K562 (cell line): Measurements from ENCODE around the gene ELF3. TPM values are rescaled to one million over a fixed set of nuclear protein-coding genes. Genes with fewer than 3 reads are reported as not detected.

Experiments
- CAMTA2 ChIP-seq: fragments of 250-450 bp; sonication (Bioruptor Pico); conservative IDR thresholded peaks from 2 replicates; pipeline ENCODE4 v1.5.1; 2022
- HDAC6 ChIP-seq: IDR thresholded peaks from 2 replicates; pipeline ENCODE4 v1.6.1; 2012; ENCODE audit warnings: low read depth, mild to moderate bottlenecking, control low read depth, inconsistent platforms, low read length, moderate library complexity
- KLF1 ChIP-seq: fragments of 450-650 bp; IDR thresholded peaks from 2 replicates; pipeline ENCODE4 v1.6.1; 2016; ENCODE audit warnings: missing genetic modification characterization, missing compliant biosample characterization
- ZBTB40 ChIP-seq, 2 experiments: fragments of 450-650 bp in 1 of 2; sonication (generic) in 1 of 2; formaldehyde crosslinking in 1 of 2; IDR thresholded peaks; 2 replicates each; pipeline versions ENCODE4 v1.7.1 to v1.9.0; 2016 to 2022; ENCODE audit warnings: inconsistent platforms in 1 of 2, mild to moderate bottlenecking in 1 of 2, missing genetic modification reagents in 1 of 2
- ZNF740 ChIP-seq, 3 experiments: fragments of 200-800 bp in 1 of 3; sonication (Bioruptor generic) in 1 of 3; sonication (generic) in 1 of 3; formaldehyde crosslinking in 1 of 3; IDR thresholded peaks; 2 replicates each; pipeline versions ENCODE4 v1.6.1 to v1.8.0; 2016 to 2022; ENCODE audit warnings: mild to moderate bottlenecking in 2 of 3, missing compliant biosample characterization in 2 of 3, missing genetic modification characterization in 2 of 3, missing genetic modification reagents in 1 of 3
- polyA plus RNA-seq, 8 experiments: library from polyadenylated mRNA; depleted of rRNA in 4 of 8; stranded (reverse) in 5 of 8; unstranded in 3 of 8; fragments of >200 nt; fragmentation: Nextera tagmentation in 2 of 8; fragmentation: Illumina TruSeq in 1 of 8; extraction: Ambion mirVana in 2 of 8; extraction: Trizol in 1 of 8; gene quantifications; 2 replicates each; pipeline versions ENCODE4 v1.2.1 to v1.2.3, GENCODE V29; 2011 to 2014; ENCODE audit warnings: inconsistent platforms in 1 of 8, missing spikeins in 1 of 8
- total RNA-seq, 7 experiments: library from RNA; depleted of rRNA in 6 of 7; stranded (reverse); fragments of >200 nt in 6 of 7; fragmentation: Illumina TruSeq in 2 of 7; extraction: Trizol in 2 of 7; gene quantifications; 2 replicates each; pipeline versions ENCODE4 v1.2.1 to v1.2.3, GENCODE V29; 2011 to 2021; ENCODE audit warnings: low replicate concordance in 1 of 7
- TF ChIP-seq, protein P1 (sequence below): sonication (generic); formaldehyde crosslinking; IDR thresholded peaks from 2 replicates; pipeline ENCODE4 v1.8.0; 2022; ENCODE audit warnings: mild to moderate bottlenecking, missing genetic modification reagents
- TF ChIP-seq, protein P2 (sequence below): sonication (generic); formaldehyde crosslinking; IDR thresholded peaks from 2 replicates; pipeline ENCODE4 v1.8.1; 2023; ENCODE audit warnings: mild to moderate bottlenecking, missing genetic modification reagents

The ELF3 gene
- total and polyA plus RNA-seq, 9 of the 15 experiments (the other 6 are each of a cell fraction or from before 2014, with no cell fraction given) = 0.03 to 1.2 (median 0.07) TPM; not detected in 4

DNA sequence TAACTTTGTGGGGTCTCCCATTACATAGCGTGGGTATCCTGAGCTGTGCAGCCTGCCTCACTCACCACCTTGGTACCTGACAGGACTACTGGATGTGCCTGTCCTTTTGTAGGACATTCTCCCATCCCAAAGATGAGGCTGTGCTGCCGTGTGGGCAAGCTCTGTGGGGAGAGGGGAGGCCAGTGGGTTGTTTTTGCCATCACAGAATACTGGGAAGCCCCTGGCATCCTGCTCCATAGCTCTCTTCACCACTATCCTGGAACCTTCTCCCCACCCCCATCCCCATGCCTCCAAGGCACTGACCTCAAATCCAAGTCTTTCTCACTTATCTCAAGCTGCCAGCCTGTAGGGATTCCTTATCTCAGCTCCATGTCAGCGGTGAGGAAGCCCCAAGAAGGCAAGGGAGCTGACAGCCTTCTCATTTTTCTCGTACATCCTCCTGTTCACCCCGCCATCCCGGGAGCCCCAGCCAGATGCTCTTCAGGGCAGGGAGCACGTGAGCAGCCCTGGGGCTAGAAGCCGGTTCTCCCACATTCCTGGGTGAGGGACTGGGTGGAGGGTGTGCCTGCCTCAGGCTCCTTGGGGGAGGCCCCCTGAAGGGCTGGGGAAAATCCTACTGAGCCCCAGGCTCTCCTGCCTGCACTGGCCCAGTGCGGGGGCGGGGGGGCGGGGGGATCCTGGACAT, 2.4 kb upstream of the ELF3 start (continued):
- TF ChIP-seq, protein P1, sequence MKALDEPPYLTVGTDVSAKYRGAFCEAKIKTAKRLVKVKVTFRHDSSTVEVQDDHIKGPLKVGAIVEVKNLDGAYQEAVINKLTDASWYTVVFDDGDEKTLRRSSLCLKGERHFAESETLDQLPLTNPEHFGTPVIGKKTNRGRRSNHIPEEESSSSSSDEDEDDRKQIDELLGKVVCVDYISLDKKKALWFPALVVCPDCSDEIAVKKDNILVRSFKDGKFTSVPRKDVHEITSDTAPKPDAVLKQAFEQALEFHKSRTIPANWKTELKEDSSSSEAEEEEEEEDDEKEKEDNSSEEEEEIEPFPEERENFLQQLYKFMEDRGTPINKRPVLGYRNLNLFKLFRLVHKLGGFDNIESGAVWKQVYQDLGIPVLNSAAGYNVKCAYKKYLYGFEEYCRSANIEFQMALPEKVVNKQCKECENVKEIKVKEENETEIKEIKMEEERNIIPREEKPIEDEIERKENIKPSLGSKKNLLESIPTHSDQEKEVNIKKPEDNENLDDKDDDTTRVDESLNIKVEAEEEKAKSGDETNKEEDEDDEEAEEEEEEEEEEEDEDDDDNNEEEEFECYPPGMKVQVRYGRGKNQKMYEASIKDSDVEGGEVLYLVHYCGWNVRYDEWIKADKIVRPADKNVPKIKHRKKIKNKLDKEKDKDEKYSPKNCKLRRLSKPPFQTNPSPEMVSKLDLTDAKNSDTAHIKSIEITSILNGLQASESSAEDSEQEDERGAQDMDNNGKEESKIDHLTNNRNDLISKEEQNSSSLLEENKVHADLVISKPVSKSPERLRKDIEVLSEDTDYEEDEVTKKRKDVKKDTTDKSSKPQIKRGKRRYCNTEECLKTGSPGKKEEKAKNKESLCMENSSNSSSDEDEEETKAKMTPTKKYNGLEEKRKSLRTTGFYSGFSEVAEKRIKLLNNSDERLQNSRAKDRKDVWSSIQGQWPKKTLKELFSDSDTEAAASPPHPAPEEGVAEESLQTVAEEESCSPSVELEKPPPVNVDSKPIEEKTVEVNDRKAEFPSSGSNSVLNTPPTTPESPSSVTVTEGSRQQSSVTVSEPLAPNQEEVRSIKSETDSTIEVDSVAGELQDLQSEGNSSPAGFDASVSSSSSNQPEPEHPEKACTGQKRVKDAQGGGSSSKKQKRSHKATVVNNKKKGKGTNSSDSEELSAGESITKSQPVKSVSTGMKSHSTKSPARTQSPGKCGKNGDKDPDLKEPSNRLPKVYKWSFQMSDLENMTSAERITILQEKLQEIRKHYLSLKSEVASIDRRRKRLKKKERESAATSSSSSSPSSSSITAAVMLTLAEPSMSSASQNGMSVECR (CRISPR knock-in tag) = no peak
- TF ChIP-seq KLF1 (no peak), CAMTA2 (CRISPR knock-in tag) (no peak), ZNF740 (CRISPR knock-in tag; IDR thresholded peaks at IDR 0.05) (no peak), ZNF740 (tag; IDR thresholded peaks at IDR 0.05) (no peak), ZBTB40 (IDR thresholded peaks at IDR 0.05) (no peak), ZBTB40 (CRISPR knock-in tag; IDR thresholded peaks at IDR 0.05) (no peak), HDAC6 (no peak)
- TF ChIP-seq, protein P2, sequence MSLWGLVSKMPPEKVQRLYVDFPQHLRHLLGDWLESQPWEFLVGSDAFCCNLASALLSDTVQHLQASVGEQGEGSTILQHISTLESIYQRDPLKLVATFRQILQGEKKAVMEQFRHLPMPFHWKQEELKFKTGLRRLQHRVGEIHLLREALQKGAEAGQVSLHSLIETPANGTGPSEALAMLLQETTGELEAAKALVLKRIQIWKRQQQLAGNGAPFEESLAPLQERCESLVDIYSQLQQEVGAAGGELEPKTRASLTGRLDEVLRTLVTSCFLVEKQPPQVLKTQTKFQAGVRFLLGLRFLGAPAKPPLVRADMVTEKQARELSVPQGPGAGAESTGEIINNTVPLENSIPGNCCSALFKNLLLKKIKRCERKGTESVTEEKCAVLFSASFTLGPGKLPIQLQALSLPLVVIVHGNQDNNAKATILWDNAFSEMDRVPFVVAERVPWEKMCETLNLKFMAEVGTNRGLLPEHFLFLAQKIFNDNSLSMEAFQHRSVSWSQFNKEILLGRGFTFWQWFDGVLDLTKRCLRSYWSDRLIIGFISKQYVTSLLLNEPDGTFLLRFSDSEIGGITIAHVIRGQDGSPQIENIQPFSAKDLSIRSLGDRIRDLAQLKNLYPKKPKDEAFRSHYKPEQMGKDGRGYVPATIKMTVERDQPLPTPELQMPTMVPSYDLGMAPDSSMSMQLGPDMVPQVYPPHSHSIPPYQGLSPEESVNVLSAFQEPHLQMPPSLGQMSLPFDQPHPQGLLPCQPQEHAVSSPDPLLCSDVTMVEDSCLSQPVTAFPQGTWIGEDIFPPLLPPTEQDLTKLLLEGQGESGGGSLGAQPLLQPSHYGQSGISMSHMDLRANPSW (CRISPR knock-in tag) = no peak
